Activated naive CD4-positive, alpha-beta T cell treated with anti-CD3 and anti-CD28 coated beads, Interleukin-2, amount 10 ng/mL, durations not matched to agents 7 days and 5 days (primary cell): Measurements from ENCODE around the gene SYT13.

Experiments
- CTCF ChIA-PET: fragments of 350-600 bp; sonication (Branson Sonifier 250); formaldehyde crosslinking; loops from one replicate; lab custom pipeline; 2021; ENCODE audit warnings: antibody characterized with exemption; lab: Charles Lee
- DNase-seq: peaks from one replicate; pipeline ENCODE4 v3.0.0-alpha.2; 2020
- H3K27ac Mint-ChIP-seq: one replicate; pipeline ENCODE4 v1.8.0; 2021; ENCODE audit warnings: mild to moderate bottlenecking, moderate library complexity, mixed read lengths
- H3K27me3 Mint-ChIP-seq: one replicate; pipeline ENCODE4 v1.8.0; 2021; ENCODE audit warnings: mild to moderate bottlenecking, mixed read lengths
- H3K36me3 Mint-ChIP-seq: one replicate; pipeline ENCODE4 v1.8.0; 2021; ENCODE audit warnings: mixed read lengths
- H3K4me1 Mint-ChIP-seq: one replicate; pipeline ENCODE4 v1.8.0; 2021; ENCODE audit warnings: mixed read lengths
- H3K4me3 Mint-ChIP-seq: one replicate; pipeline ENCODE4 v1.8.0; 2021; ENCODE audit warnings: mild to moderate bottlenecking, moderate library complexity, mixed read lengths
- H3K9me3 Mint-ChIP-seq: one replicate; pipeline ENCODE4 v1.8.0; 2021; ENCODE audit warnings: mixed read lengths

SYT13 gene

GRCh38 chr11:45321669-45322068 lies 35.5 kb upstream of the SYT13 start:
- Mint-ChIP-seq H3K4me1 (no peaks in the 10 kb centered on the region), H3K27ac (no peak overlapping the region), H3K36me3 (no peaks in the 10 kb centered on the region), H3K4me3 (no peak overlapping the region), H3K27me3 (peaks cover 53% of the 10 kb centered on the region), H3K9me3 (no peaks in the 10 kb centered on the region)
- CTCF ChIA-PET: no interaction called here
- DNase-seq: no peak

- no peak overlapping the region for H3K4me3 Mint-ChIP-seq
- H3K36me3 Mint-ChIP-seq: no peaks in the 10 kb centered on the region
- H3K9me3 Mint-ChIP-seq: no peaks in the 10 kb centered on the region
- DNase-seq: no peak
- H3K27ac Mint-ChIP-seq: no peak overlapping the region
- peaks cover 53% of the 10 kb centered on the region for H3K27me3 Mint-ChIP-seq
- CTCF ChIA-PET: interaction anchor here (2.8 kb wide), 1 partner anchor 10 kb away, joined by 8 read pairs; no protein-coding TSS in a partner anchor
- H3K4me1 Mint-ChIP-seq: no peaks in the 10 kb centered on the region
These were observed 35.0 kb upstream of the SYT13 start for GRCh38 chr11:45321031-45321595.

- no peak for DNase-seq
- no peak overlapping the region for H3K4me3 Mint-ChIP-seq
- CTCF ChIA-PET: interaction anchor here (0.9 to 2.8 kb wide), 2 partner anchors 11 to 13 kb away, joined by 4 to 8 read pairs; no protein-coding TSS in a partner anchor
- no peaks in the 10 kb centered on the region for H3K36me3 Mint-ChIP-seq
- H3K4me1 Mint-ChIP-seq: no peaks in the 10 kb centered on the region
- no peaks in the 10 kb centered on the region for H3K9me3 Mint-ChIP-seq
- H3K27me3 Mint-ChIP-seq: peaks cover 52% of the 10 kb centered on the region
- no peak overlapping the region for H3K27ac Mint-ChIP-seq
These were observed 34.2 kb upstream of the SYT13 start for GRCh38 chr11:45320371-45320770.

GRCh38 chr11:45319077-45319476 lies 32.9 kb upstream of the SYT13 start:
- CTCF ChIA-PET: interaction anchor here (0.8 to 2.8 kb wide), 2 partner anchors 12 to 19 kb away, joined by 3 to 8 read pairs; no protein-coding TSS in a partner anchor
- DNase-seq: no peak
- Mint-ChIP-seq H3K36me3 (no peaks in the 10 kb centered on the region), H3K27ac (no peak overlapping the region), H3K9me3 (no peaks in the 10 kb centered on the region), H3K4me3 (no peak overlapping the region), H3K4me1 (no peaks in the 10 kb centered on the region), H3K27me3 (peaks cover 51% of the 10 kb centered on the region)

GRCh38 chr11:45318516-45318915 lies 32.4 kb upstream of the SYT13 start:
- H3K36me3 Mint-ChIP-seq: no peaks in the 10 kb centered on the region

GRCh38 chr11:45316258-45316657 lies 30.1 kb upstream of the SYT13 start:
- CTCF ChIA-PET: no interaction called here
- Mint-ChIP-seq H3K27me3 (peaks cover 32% of the 10 kb centered on the region), H3K9me3 (no peaks in the 10 kb centered on the region), H3K4me3 (no peak overlapping the region), H3K27ac (no peak overlapping the region), H3K36me3 (no peaks in the 10 kb centered on the region), H3K4me1 (no peaks in the 10 kb centered on the region)
- DNase-seq: no peak

More at GRCh38 chr11:45318516-45318915, 32.4 kb upstream of the SYT13 start:
- Mint-ChIP-seq H3K4me3 (no peak overlapping the region), H3K4me1 (no peaks in the 10 kb centered on the region), H3K27me3 (peaks cover 51% of the 10 kb centered on the region), H3K9me3 (no peaks in the 10 kb centered on the region), H3K27ac (no peak overlapping the region)
- DNase-seq: no peak
- CTCF ChIA-PET: interaction anchor here (0.8 to 2.8 kb wide), 2 partner anchors 12 to 1694 kb away, joined by 3 to 8 read pairs; no protein-coding TSS in a partner anchor

- no peak for DNase-seq
- H3K27ac Mint-ChIP-seq: no peak overlapping the region
- peaks cover 20% of the 10 kb centered on the region for H3K27me3 Mint-ChIP-seq
- no peaks in the 10 kb centered on the region for H3K4me1 Mint-ChIP-seq
- CTCF ChIA-PET: no interaction called here
- no peak overlapping the region for H3K4me3 Mint-ChIP-seq
- no peaks in the 10 kb centered on the region for H3K36me3 Mint-ChIP-seq
- H3K9me3 Mint-ChIP-seq: no peaks in the 10 kb centered on the region
These were observed 28.8 kb upstream of the SYT13 start for GRCh38 chr11:45314900-45315299.

GRCh38 chr11:45313171-45313865 lies 27.2 kb upstream of the SYT13 start:
- CTCF ChIA-PET: interaction anchor here (0.8 kb wide), 1 partner anchor 18 kb away, joined by 4 read pairs; no protein-coding TSS in a partner anchor
- peaks cover 16% of the 10 kb centered on the region for H3K27me3 Mint-ChIP-seq
- no peaks in the 10 kb centered on the region for H3K9me3 Mint-ChIP-seq
- H3K36me3 Mint-ChIP-seq: no peaks in the 10 kb centered on the region
- no peak for DNase-seq
- no peak overlapping the region for H3K27ac Mint-ChIP-seq
- H3K4me3 Mint-ChIP-seq: no peak overlapping the region
- H3K4me1 Mint-ChIP-seq: no peaks in the 10 kb centered on the region

GRCh38 chr11:45305874-45306623 lies 19.9 kb upstream of the SYT13 start:
- Mint-ChIP-seq H3K4me3 (no peak overlapping the region), H3K27me3 (peaks cover 9% of the 10 kb centered on the region), H3K9me3 (no peaks in the 10 kb centered on the region), H3K36me3 (no peaks in the 10 kb centered on the region), H3K27ac (no peak overlapping the region), H3K4me1 (no peaks in the 10 kb centered on the region)
- no peak for DNase-seq
- CTCF ChIA-PET: interaction anchor here (1.7 kb wide), 1 partner anchor 11 kb away, joined by 4 read pairs; no protein-coding TSS in a partner anchor

GRCh38 chr11:45304992-45305335 lies 18.8 kb upstream of the SYT13 start:
- no peaks in the 10 kb centered on the region for H3K36me3 Mint-ChIP-seq
- H3K4me3 Mint-ChIP-seq: no peak overlapping the region
- peaks cover 9% of the 10 kb centered on the region for H3K27me3 Mint-ChIP-seq
- DNase-seq: no peak
- H3K27ac Mint-ChIP-seq: no peak overlapping the region
- no peaks in the 10 kb centered on the region for H3K9me3 Mint-ChIP-seq
- CTCF ChIA-PET: no interaction called here
- no peaks in the 10 kb centered on the region for H3K4me1 Mint-ChIP-seq

GRCh38 chr11:45304111-45304991 lies 18.2 kb upstream of the SYT13 start:
- CTCF ChIA-PET: no interaction called here
- no peak for DNase-seq

GRCh38 chr11:45303316-45303715 lies 17.2 kb upstream of the SYT13 start:
- no peaks in the 10 kb centered on the region for H3K9me3 Mint-ChIP-seq
- H3K27me3 Mint-ChIP-seq: peaks cover 13% of the 10 kb centered on the region
- H3K4me1 Mint-ChIP-seq: no peaks in the 10 kb centered on the region
- H3K36me3 Mint-ChIP-seq: no peaks in the 10 kb centered on the region
- CTCF ChIA-PET: no interaction called here
- DNase-seq: no peak
- no peak overlapping the region for H3K27ac Mint-ChIP-seq
- H3K4me3 Mint-ChIP-seq: no peak overlapping the region

More at GRCh38 chr11:45304111-45304991, 18.2 kb upstream of the SYT13 start:
- Mint-ChIP-seq H3K9me3 (no peaks in the 10 kb centered on the region), H3K27ac (no peak overlapping the region), H3K36me3 (no peaks in the 10 kb centered on the region), H3K4me1 (no peaks in the 10 kb centered on the region), H3K4me3 (no peak overlapping the region), H3K27me3 (peaks cover 9% of the 10 kb centered on the region)

- Mint-ChIP-seq H3K4me1 (no peaks in the 10 kb centered on the region), H3K36me3 (no peaks in the 10 kb centered on the region), H3K4me3 (no peak overlapping the region), H3K9me3 (no peaks in the 10 kb centered on the region), H3K27me3 (peaks cover 12% of the 10 kb centered on the region), H3K27ac (no peak overlapping the region)
- DNase-seq: no peak
- CTCF ChIA-PET: interaction anchor here (1.0 kb wide), 1 partner anchor 29 kb away, joined by 3 read pairs; no protein-coding TSS in a partner anchor
These were observed 15.6 kb upstream of the SYT13 start for GRCh38 chr11:45301537-45302246.
